MCF 10A (cell line): ENCODE measurements around the gene CACNB2. TPM values are rescaled to one million over a fixed set of nuclear protein-coding genes. Genes with fewer than 3 reads are reported as not detected.

ENCODE experiments used
- BruUV-seq: library from RNA; stranded (reverse); fragments of 400-500 nt; replicated peaks from 2 replicates; lab custom pipeline; 2021; lab: Mats Ljungman, UMichigan
- CTCF ChIA-PET: fragments of 300-600 bp; sonication (Branson Sonifier 250); formaldehyde crosslinking; extraction: SDS; loops from one replicate; lab custom pipeline; 2021; ENCODE audit warnings: antibody characterized with exemption, inconsistent platforms; lab: Yijun Ruan, JAX
- POLR2A ChIA-PET: fragments of 300-600, 350-650 bp; sonication (Branson Sonifier 250); formaldehyde crosslinking; extraction: SDS; loops from one replicate; lab custom pipeline; 2020; ENCODE audit warnings: antibody characterized with exemption, inconsistent platforms; lab: Yijun Ruan, JAX
- DNase-seq: peaks from one replicate; pipeline ENCODE4 v3.0.0-alpha.2; 2018; ENCODE audit not compliant: unreplicated experiment
- H3K27ac Mint-ChIP-seq: one replicate; pipeline ENCODE4 v1.8.0; 2022; ENCODE audit warnings: mild to moderate bottlenecking, low read depth, mixed read lengths; ENCODE audit not compliant: unreplicated experiment
- H3K27me3 Mint-ChIP-seq: one replicate; pipeline ENCODE4 v1.8.0; 2022; ENCODE audit warnings: mixed read lengths; ENCODE audit not compliant: insufficient read depth, unreplicated experiment
- H3K36me3 Mint-ChIP-seq: one replicate; pipeline ENCODE4 v1.8.0; 2022; ENCODE audit warnings: mild to moderate bottlenecking, moderate library complexity, mixed read lengths; ENCODE audit not compliant: insufficient read depth, unreplicated experiment
- H3K4me1 Mint-ChIP-seq: one replicate; pipeline ENCODE4 v1.8.0; 2022; ENCODE audit warnings: mixed read lengths; ENCODE audit not compliant: insufficient read depth, unreplicated experiment
- H3K4me3 Mint-ChIP-seq: one replicate; pipeline ENCODE4 v1.8.0; 2022; ENCODE audit warnings: mild to moderate bottlenecking, moderate library complexity, mixed read lengths; ENCODE audit not compliant: unreplicated experiment
- H3K9me3 Mint-ChIP-seq: one replicate; pipeline ENCODE4 v1.8.0; 2022; ENCODE audit warnings: mixed read lengths; ENCODE audit not compliant: unreplicated experiment
- intact Hi-C: fragments of 100-400 bp; cut with micrococcal nuclease; formaldehyde crosslinking; loops from 2 replicates; pipeline ENCODE4 v1.14.1; 2022
- total RNA-seq: library from RNA; stranded (reverse); gene quantifications from 2 replicates; pipeline ENCODE4 v1.2.3, GENCODE V29; 2022
- TF ChIP-seq, protein P1 (sequence below): fragments of 200-600 bp; IDR thresholded peaks from one replicate; pipeline ENCODE4 v1.8.0; 2022; ENCODE audit warnings: antibody characterized with exemption, mild to moderate bottlenecking; ENCODE audit not compliant: unreplicated experiment

Gene CACNB2
- total RNA-seq, 1 experiment from 2014 or later = 3.3 TPM

GRCh38 chr10:18377898-18378297, 237.7 kb downstream of the CACNB2 start:
- Mint-ChIP-seq H3K4me1 (no peaks in the 10 kb centered on the region), H3K27me3 (no peaks in the 10 kb centered on the region), H3K4me3 (no peak overlapping the region), H3K27ac (no peak overlapping the region), H3K9me3 (no peaks in the 10 kb centered on the region), H3K36me3 (no peaks in the 10 kb centered on the region)
- no TSS peak for BruUV-seq
- ChIA-PET POLR2A (no interaction called here), CTCF (interaction anchor here (0.9 kb wide), 1 partner anchor 9 kb away, joined by 3 read pairs; no protein-coding TSS in a partner anchor)
- TF ChIP-seq, protein P1, sequence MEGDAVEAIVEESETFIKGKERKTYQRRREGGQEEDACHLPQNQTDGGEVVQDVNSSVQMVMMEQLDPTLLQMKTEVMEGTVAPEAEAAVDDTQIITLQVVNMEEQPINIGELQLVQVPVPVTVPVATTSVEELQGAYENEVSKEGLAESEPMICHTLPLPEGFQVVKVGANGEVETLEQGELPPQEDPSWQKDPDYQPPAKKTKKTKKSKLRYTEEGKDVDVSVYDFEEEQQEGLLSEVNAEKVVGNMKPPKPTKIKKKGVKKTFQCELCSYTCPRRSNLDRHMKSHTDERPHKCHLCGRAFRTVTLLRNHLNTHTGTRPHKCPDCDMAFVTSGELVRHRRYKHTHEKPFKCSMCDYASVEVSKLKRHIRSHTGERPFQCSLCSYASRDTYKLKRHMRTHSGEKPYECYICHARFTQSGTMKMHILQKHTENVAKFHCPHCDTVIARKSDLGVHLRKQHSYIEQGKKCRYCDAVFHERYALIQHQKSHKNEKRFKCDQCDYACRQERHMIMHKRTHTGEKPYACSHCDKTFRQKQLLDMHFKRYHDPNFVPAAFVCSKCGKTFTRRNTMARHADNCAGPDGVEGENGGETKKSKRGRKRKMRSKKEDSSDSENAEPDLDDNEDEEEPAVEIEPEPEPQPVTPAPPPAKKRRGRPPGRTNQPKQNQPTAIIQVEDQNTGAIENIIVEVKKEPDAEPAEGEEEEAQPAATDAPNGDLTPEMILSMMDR = no peak
- DNase-seq = no peak
- intact Hi-C loops = no loop called here

GRCh38 chr10:18378766-18379165, 238.5 kb downstream of the CACNB2 start:
- intact Hi-C loops = no loop called here
- no peaks in the 10 kb centered on the region for H3K9me3 Mint-ChIP-seq
- no peaks in the 10 kb centered on the region for H3K4me1 Mint-ChIP-seq
- BruUV-seq = no TSS peak
- H3K4me3 Mint-ChIP-seq = no peak overlapping the region
- TF ChIP-seq, protein P1 = no peak
- CTCF ChIA-PET = no interaction called here
- no peak for DNase-seq
- H3K27me3 Mint-ChIP-seq = no peaks in the 10 kb centered on the region
- POLR2A ChIA-PET = interaction anchor here (0.6 kb wide), 1 partner anchor 281 kb away, joined by 3 read pairs; no protein-coding TSS in a partner anchor
- no peaks in the 10 kb centered on the region for H3K36me3 Mint-ChIP-seq
- H3K27ac Mint-ChIP-seq = no peak overlapping the region

- no TSS peak for BruUV-seq
- H3K4me3 Mint-ChIP-seq = no peak overlapping the region
- POLR2A ChIA-PET = interaction anchor here (2.1 kb wide), 1 partner anchor 9 kb away, joined by 4 read pairs; no protein-coding TSS in a partner anchor
- no peaks in the 10 kb centered on the region for H3K27me3 Mint-ChIP-seq
- no peak overlapping the region for H3K27ac Mint-ChIP-seq
- CTCF ChIA-PET = no interaction called here
- no peaks in the 10 kb centered on the region for H3K4me1 Mint-ChIP-seq
- H3K36me3 Mint-ChIP-seq = no peaks in the 10 kb centered on the region
- no peak for DNase-seq
- H3K9me3 Mint-ChIP-seq = no peaks in the 10 kb centered on the region
- intact Hi-C loops = no loop called here
- TF ChIP-seq, protein P1 = no peak
Measured at GRCh38 chr10:18381679-18382078, 241.5 kb downstream of the CACNB2 start.

GRCh38 chr10:18397906-18398305, 257.7 kb downstream of the CACNB2 start:
- no TSS peak for BruUV-seq
- Mint-ChIP-seq H3K4me3 (no peak overlapping the region), H3K27me3 (no peaks in the 10 kb centered on the region), H3K27ac (no peak overlapping the region), H3K36me3 (no peaks in the 10 kb centered on the region), H3K4me1 (no peaks in the 10 kb centered on the region), H3K9me3 (no peaks in the 10 kb centered on the region)
- ChIA-PET CTCF (interaction anchor here (0.6 to 0.7 kb wide), 2 partner anchors 43 to 326 kb away, joined by 4 read pairs; no protein-coding TSS in a partner anchor), POLR2A (no interaction called here)
- DNase-seq = no peak
- TF ChIP-seq, protein P1 = no peak
- intact Hi-C loops = no loop called here
